Osteoblast (primary cell): Measurements from ENCODE around the gene PPP3R1. TPM values are rescaled to one million over a fixed set of nuclear protein-coding genes. Genes with fewer than 3 reads are reported as not detected.

ENCODE experiments used
- DNase-seq: peaks from one replicate; pipeline ENCODE4 v3.0.0; 2011; ENCODE audit warnings: low spot score, mixed read lengths; ENCODE audit not compliant: insufficient read length; ENCODE audit errors: missing footprints
- H2AFZ ChIP-seq: 2 replicates; pipeline ENCODE4 v1.6.0; 2011; ENCODE audit warnings: mild to moderate bottlenecking, low read length
- H3K27ac ChIP-seq: 2 replicates; pipeline ENCODE4 v1.5.1; 2011; ENCODE audit warnings: mild to moderate bottlenecking, low read depth, low read length, moderate library complexity
- H3K27me3 ChIP-seq: 2 replicates; pipeline ENCODE4 v1.6.0; 2012; ENCODE audit warnings: mild to moderate bottlenecking, control low read depth, inconsistent platforms, low read length, moderate library complexity; ENCODE audit not compliant: insufficient read depth
- H3K36me3 ChIP-seq: 2 replicates; pipeline ENCODE4 v1.5.1; 2011; ENCODE audit warnings: mild to moderate bottlenecking, low read length, control low read depth, moderate library complexity; ENCODE audit not compliant: insufficient read depth
- H3K4me1 ChIP-seq: 2 replicates; pipeline ENCODE4 v1.5.1; 2011; ENCODE audit warnings: mild to moderate bottlenecking, low read length, control low read depth, moderate library complexity; ENCODE audit not compliant: insufficient read depth
- H3K4me2 ChIP-seq: 2 replicates; pipeline ENCODE4 v1.6.0; 2011; ENCODE audit warnings: mild to moderate bottlenecking, low read length; ENCODE audit not compliant: insufficient read depth
- H3K4me3 ChIP-seq: fragments of 200-600 bp; sonication (generic); 3 replicates; pipeline ENCODE4 v1.5.1; 2012; ENCODE audit warnings: mild to moderate bottlenecking, low read length, inconsistent platforms; ENCODE audit not compliant: insufficient read depth
- H3K79me2 ChIP-seq: 2 replicates; pipeline ENCODE4 v1.6.0; 2012; ENCODE audit warnings: mild to moderate bottlenecking, low read length, control low read depth, inconsistent platforms; ENCODE audit not compliant: insufficient read depth
- H3K9me3 ChIP-seq: 2 replicates; pipeline ENCODE4 v1.5.1; 2011; ENCODE audit warnings: low read depth, low read length, control low read depth
- H4K20me1 ChIP-seq: 2 replicates; pipeline ENCODE4 v1.6.0; 2012; ENCODE audit warnings: mild to moderate bottlenecking, low read length, control low read depth; ENCODE audit not compliant: insufficient read depth
- CTCF ChIP-seq: IDR thresholded peaks from 2 replicates; pipeline ENCODE4 v1.5.1; 2011; ENCODE audit warnings: mild to moderate bottlenecking, low read depth, low read length, moderate library complexity; ENCODE audit errors: extremely low read depth
- total RNA-seq: library from RNA; depleted of rRNA; stranded (reverse); fragments of >200 nt; gene quantifications from 2 replicates; pipeline ENCODE4 v1.2.3, GENCODE V29; 2012

Gene PPP3R1
- total RNA-seq, 1 donor = 29.7 TPM

- Histone ChIP-seq H3K36me3 (no peaks in the 10 kb centered on the region), H2AFZ (no peak overlapping the region), H4K20me1 (no peaks in the 10 kb centered on the region), H3K79me2 (peaks cover 20% of the 10 kb centered on the region), H3K27me3 (no peaks in the 10 kb centered on the region), H3K9me3 (no peaks in the 10 kb centered on the region), H3K27ac (no peak overlapping the region), H3K4me2 (no peak overlapping the region), H3K4me1 (peaks cover 1% of the 10 kb centered on the region), H3K4me3 (no peak overlapping the region)
- DNase-seq = no peak
- TF ChIP-seq CTCF = no peak
These were observed 101.3 kb downstream of the PPP3R1 start for GRCh38 chr2:68151037-68151436.

- no peak for TF ChIP-seq CTCF
- no peak overlapping the region for H3K4me3 ChIP-seq
- H3K27ac ChIP-seq = no peak overlapping the region
- peaks cover 6% of the 10 kb centered on the region for H3K36me3 ChIP-seq
- no peaks in the 10 kb centered on the region for H3K27me3 ChIP-seq
- no peak for DNase-seq
- H4K20me1 ChIP-seq = no peaks in the 10 kb centered on the region
- H3K9me3 ChIP-seq = no peaks in the 10 kb centered on the region
- no peak overlapping the region for H3K4me2 ChIP-seq
- no peak overlapping the region for H2AFZ ChIP-seq
- no peaks in the 10 kb centered on the region for H3K79me2 ChIP-seq
- H3K4me1 ChIP-seq = no peaks in the 10 kb centered on the region
These were observed 110.5 kb downstream of the PPP3R1 start for GRCh38 chr2:68141875-68142274.

GRCh38 chr2:68135448-68136320 is 116.6 kb downstream of the PPP3R1 start:
- Histone ChIP-seq H3K27ac (no peak overlapping the region), H3K9me3 (no peaks in the 10 kb centered on the region), H3K4me3 (no peak overlapping the region), H3K79me2 (no peaks in the 10 kb centered on the region), H3K4me1 (no peaks in the 10 kb centered on the region), H3K27me3 (no peaks in the 10 kb centered on the region), H4K20me1 (no peaks in the 10 kb centered on the region), H3K4me2 (no peak overlapping the region), H3K36me3 (peaks cover 9% of the 10 kb centered on the region), H2AFZ (no peak overlapping the region)
- no peak for DNase-seq
- no peak for TF ChIP-seq CTCF

- peaks cover 6% of the 10 kb centered on the region for H3K36me3 ChIP-seq
- no peak overlapping the region for H3K4me2 ChIP-seq
- no peaks in the 10 kb centered on the region for H4K20me1 ChIP-seq
- H3K4me3 ChIP-seq = no peak overlapping the region
- TF ChIP-seq CTCF = no peak
- H3K27me3 ChIP-seq = no peaks in the 10 kb centered on the region
- H3K27ac ChIP-seq = no peak overlapping the region
- H2AFZ ChIP-seq = no peak overlapping the region
- H3K79me2 ChIP-seq = no peaks in the 10 kb centered on the region
- no peaks in the 10 kb centered on the region for H3K4me1 ChIP-seq
- H3K9me3 ChIP-seq = no peaks in the 10 kb centered on the region
- no peak for DNase-seq
These were observed 117.8 kb downstream of the PPP3R1 start for GRCh38 chr2:68134554-68134953.
